Body of pancreas (tissue), 4 donors: ENCODE results near the gene COL1A2. TPM values are rescaled to one million over a fixed set of nuclear protein-coding genes. Genes with fewer than 3 reads are reported as not detected.

Experiments used
- ATAC-seq: fragments of 150-250 bp; one replicate; pipeline ENCODE4 v1.9.1; 2016
- DNase-seq, 4 donors: peaks; one replicate each; pipeline ENCODE4 v3.0.0-alpha.2; 2019
- H3K27ac ChIP-seq, 4 donors: fragments of 200-600 bp; sonication (generic); 1 replicate in 3 of 4; 2 replicates in 1 of 4; pipeline versions ENCODE4 v1.5.1 to v1.6.1; 2016 to 2019; ENCODE audit warnings: mild to moderate bottlenecking in 1 of 4, mixed read lengths in 1 of 4, moderate library complexity in 1 of 4
- H3K27me3 ChIP-seq, 2 donors: fragments of 200-600 bp; sonication (generic); one replicate each; pipeline ENCODE4 v1.6.0; 2016; ENCODE audit warnings: mild to moderate bottlenecking in 1 of 2
- H3K36me3 ChIP-seq, 2 donors: fragments of 200-600 bp; sonication (generic); replicated peaks in 1 of 2; 2 replicates each; pipeline ENCODE4 v1.5.1; 2016; ENCODE audit warnings: low read depth in 2 of 2; ENCODE audit not compliant: insufficient read depth in 1 of 2
- H3K4me1 ChIP-seq: fragments of 200-600 bp; sonication (generic); one replicate; pipeline ENCODE4 v1.6.0; 2016
- H3K4me3 ChIP-seq, 2 donors: fragments of 200-600 bp; sonication (generic); 1 replicate in 1 of 2; 2 replicates in 1 of 2; pipeline ENCODE4 v1.5.1; 2016 to 2019
- H3K9me3 ChIP-seq, 3 donors: fragments of 200-600 bp; sonication (generic); 1 replicate in 2 of 3; 2 replicates in 1 of 3; pipeline ENCODE4 v1.5.1; 2016
- POLR2A ChIP-seq, 3 donors: fragments of 450-650 bp; IDR thresholded peaks; one replicate each; pipeline ENCODE4 v1.6.1; 2016; ENCODE audit warnings: antibody characterized with exemption in 3 of 3, mild to moderate bottlenecking in 2 of 3
- WGBS, 2 donors: methylation state at CpG; one replicate each; pipeline ENCODE4 v1.1.5; 2017; 5-methylcytosine and 5-hydroxymethylcytosine counted together
- intact Hi-C: fragments of 100-400 bp; cut with DNase I; formaldehyde crosslinking; loops from one replicate; pipeline ENCODE4 v1.15.1; 2023
- total RNA-seq, 2 donors: library from RNA; depleted of rRNA; stranded (reverse); fragments of >200 nt; gene quantifications; one replicate each; pipeline ENCODE4 v1.1.0, GENCODE V29; 2016
- TF ChIP-seq, protein P1 (sequence below), 7 experiments: fragments of 450-650 bp in 4 of 7; fragments of 200-600 bp in 3 of 7; sonication (generic) in 3 of 7; IDR thresholded peaks; one replicate each; pipeline ENCODE4 v1.5.1; 2016 to 2019; ENCODE audit warnings: antibody characterized with exemption in 7 of 7

Gene COL1A2
- total RNA-seq, 2 donors from 2014 or later: 54.0 to 107 TPM

- Histone ChIP-seq H3K27ac (peak overlapping the region in 1 of 4 donors; percentile 38), H3K9me3 (no peaks in the 10 kb centered on the region), H3K4me3 (no peak overlapping the region), H3K36me3 (no peaks in the 10 kb centered on the region), H3K27me3 (peaks cover 0 to 8% of the 10 kb centered on the region in 2 donors), H3K4me1 (peaks cover 10% of the 10 kb centered on the region)
- DNase-seq: no peak
- no peak for TF ChIP-seq POLR2A (IDR thresholded peaks at IDR 0.05)
- TF ChIP-seq, protein P1, sequence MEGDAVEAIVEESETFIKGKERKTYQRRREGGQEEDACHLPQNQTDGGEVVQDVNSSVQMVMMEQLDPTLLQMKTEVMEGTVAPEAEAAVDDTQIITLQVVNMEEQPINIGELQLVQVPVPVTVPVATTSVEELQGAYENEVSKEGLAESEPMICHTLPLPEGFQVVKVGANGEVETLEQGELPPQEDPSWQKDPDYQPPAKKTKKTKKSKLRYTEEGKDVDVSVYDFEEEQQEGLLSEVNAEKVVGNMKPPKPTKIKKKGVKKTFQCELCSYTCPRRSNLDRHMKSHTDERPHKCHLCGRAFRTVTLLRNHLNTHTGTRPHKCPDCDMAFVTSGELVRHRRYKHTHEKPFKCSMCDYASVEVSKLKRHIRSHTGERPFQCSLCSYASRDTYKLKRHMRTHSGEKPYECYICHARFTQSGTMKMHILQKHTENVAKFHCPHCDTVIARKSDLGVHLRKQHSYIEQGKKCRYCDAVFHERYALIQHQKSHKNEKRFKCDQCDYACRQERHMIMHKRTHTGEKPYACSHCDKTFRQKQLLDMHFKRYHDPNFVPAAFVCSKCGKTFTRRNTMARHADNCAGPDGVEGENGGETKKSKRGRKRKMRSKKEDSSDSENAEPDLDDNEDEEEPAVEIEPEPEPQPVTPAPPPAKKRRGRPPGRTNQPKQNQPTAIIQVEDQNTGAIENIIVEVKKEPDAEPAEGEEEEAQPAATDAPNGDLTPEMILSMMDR (IDR thresholded peaks at IDR 0.05): no peak
- 46% methylated on average over 3 of the region's 3 CpGs for WGBS, 2 donors
- intact Hi-C loops: no loop called here
- no peak for ATAC-seq
These were observed 1.3 kb downstream of the COL1A2 start for GRCh38 chr7:94396037-94396431.

GRCh38 chr7:94396596-94396995 is 1.9 kb downstream of the COL1A2 start:
- Histone ChIP-seq H3K27ac (no peak overlapping the region), H3K36me3 (no peaks in the 10 kb centered on the region), H3K9me3 (no peaks in the 10 kb centered on the region), H3K27me3 (peaks cover 0 to 8% of the 10 kb centered on the region in 2 donors), H3K4me1 (peaks cover 10% of the 10 kb centered on the region), H3K4me3 (no peak overlapping the region)
- ATAC-seq: no peak
- 69 to 76% methylated on average over 4 of the region's 4 CpGs for WGBS, 2 donors
- intact Hi-C loops: no loop called here
- TF ChIP-seq, protein P1 (IDR thresholded peaks at IDR 0.05): no peak
- TF ChIP-seq POLR2A (IDR thresholded peaks at IDR 0.05): no peak
- no peak for DNase-seq

GRCh38 chr7:94397722-94398121 is 3.0 kb downstream of the COL1A2 start:
- no peaks in the 10 kb centered on the region for H3K36me3 ChIP-seq

DNA sequence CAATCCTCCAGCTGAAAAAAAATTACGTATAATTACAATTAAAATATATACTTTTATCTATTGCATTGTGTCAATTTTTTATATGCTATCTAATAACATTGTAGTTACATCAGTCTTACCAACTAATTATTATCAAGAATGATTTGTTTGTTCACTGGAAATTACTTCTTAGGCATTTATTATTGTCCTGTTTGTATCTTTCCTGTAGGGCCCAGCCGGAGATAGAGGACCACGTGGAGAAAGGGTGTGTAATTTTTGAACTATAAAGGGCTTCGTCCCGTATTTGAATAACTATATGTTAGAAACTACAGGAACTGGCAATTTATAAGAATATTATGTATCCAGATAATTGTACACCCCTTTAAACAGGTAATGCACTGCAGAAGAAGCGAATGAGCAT is 4.1 kb downstream of the COL1A2 start:
- no peak overlapping the region for H3K4me3 ChIP-seq
- peaks cover 10% of the 10 kb centered on the region for H3K4me1 ChIP-seq
- H3K27me3 ChIP-seq: peaks cover 0 to 4% of the 10 kb centered on the region in 2 donors
- TF ChIP-seq POLR2A (IDR thresholded peaks at IDR 0.05): no peak
- TF ChIP-seq, protein P1 (IDR thresholded peaks at IDR 0.05): no peak
- intact Hi-C loops: no loop called here
- WGBS, 2 donors: 67 to 76% methylated on average over 6 of the region's 6 CpGs
- H3K9me3 ChIP-seq: no peaks in the 10 kb centered on the region
- H3K36me3 ChIP-seq: no peaks in the 10 kb centered on the region
- no peak overlapping the region for H3K27ac ChIP-seq
- ATAC-seq: no peak
- DNase-seq: no peak

More at GRCh38 chr7:94397722-94398121, 3.0 kb downstream of the COL1A2 start:
- no peak for DNase-seq
- Histone ChIP-seq H3K4me3 (no peak overlapping the region), H3K27ac (no peak overlapping the region), H3K27me3 (peaks cover 0 to 8% of the 10 kb centered on the region in 2 donors), H3K4me1 (peaks cover 10% of the 10 kb centered on the region), H3K9me3 (no peaks in the 10 kb centered on the region)
- no peak for ATAC-seq
- intact Hi-C loops: no loop called here
- WGBS, 2 donors: 43 to 50% methylated on average over 1 of the region's 1 CpG
- TF ChIP-seq, protein P1 (IDR thresholded peaks at IDR 0.05): no peak
- no peak for TF ChIP-seq POLR2A (IDR thresholded peaks at IDR 0.05)

- no peak for ATAC-seq
- peaks cover 3% of the 10 kb centered on the region for H3K4me1 ChIP-seq
- H3K4me3 ChIP-seq: no peak overlapping the region
- TF ChIP-seq POLR2A (IDR thresholded peaks at IDR 0.05): no peak
- TF ChIP-seq, protein P1 (IDR thresholded peaks at IDR 0.05): no peak
- no peak overlapping the region for H3K27ac ChIP-seq
- no peaks in the 10 kb centered on the region for H3K36me3 ChIP-seq
- no peaks in the 10 kb centered on the region for H3K9me3 ChIP-seq
- WGBS, 2 donors: 83 to 89% methylated on average over 2 of the region's 2 CpGs
- H3K27me3 ChIP-seq: no peaks in the 10 kb centered on the region
- intact Hi-C loops: no loop called here
- DNase-seq: no peak
These were observed 5.3 kb downstream of the COL1A2 start for GRCh38 chr7:94400022-94400421.
